K562 (cell line): ENCODE results near the gene CALML6. TPM values are rescaled to one million over a fixed set of nuclear protein-coding genes. Genes with fewer than 3 reads are reported as not detected.

Experiments used
- ATAC-seq: fragments of 200-7000 bp; cut with Tn5 transposase; 3 replicates; pipeline ENCODE4 v1.9.1; 2020; ENCODE audit warnings: moderate library complexity
- BruUV-seq: library from RNA; stranded (reverse); fragments of 400-500 nt; replicated peaks from 2 replicates; lab custom pipeline; 2021; lab: Mats Ljungman, UMichigan
- CTCF ChIA-PET: fragments of 300-600 bp; formaldehyde crosslinking; extraction: SDS; loops from one replicate; lab custom pipeline; 2021; ENCODE audit warnings: low intra/inter-chr PET ratio; lab: Yijun Ruan, JAX
- POLR2A ChIA-PET: fragments of 300-600, 350-650 bp; sonication (Branson Sonifier 250); formaldehyde crosslinking; extraction: SDS; loops from one replicate; lab custom pipeline; 2021; ENCODE audit warnings: antibody characterized with exemption, inconsistent platforms; lab: Yijun Ruan, JAX
- DNase-seq, 4 experiments: peaks; one replicate each; pipeline versions ENCODE4 v3.0.0 to v3.0.0-alpha.2; 2011 to 2018; ENCODE audit warnings: low spot score in 3 of 4, mixed read lengths in 3 of 4; ENCODE audit errors: extremely low read depth in 1 of 4
- FAIRE-seq: peaks from 2 replicates; lab custom pipeline; 2011; peaks lifted over from hg19 to GRCh38; lab: Jason Lieb, UNC
- H2AFZ ChIP-seq: 2 replicates; pipeline ENCODE4 v1.6.0; 2011; ENCODE audit warnings: low read depth, low read length, control low read depth, inconsistent platforms
- H3K27ac ChIP-seq: fragments of 200-600 bp; 3 replicates; pipeline ENCODE4 v1.8.0; 2011; ENCODE audit warnings: low read depth, mild to moderate bottlenecking, control low read depth, inconsistent platforms, low read length, moderate library complexity, mixed read lengths; ENCODE audit errors: extremely low read depth
- H3K27me3 ChIP-seq, 2 experiments: fragments of 300-600 bp in 1 of 2; 2 replicates in 1 of 2; 3 replicates in 1 of 2; pipeline versions ENCODE4 v1.6.0 to v1.8.0; 2011; ENCODE audit warnings: inconsistent platforms in 2 of 2, low read length in 2 of 2, mild to moderate bottlenecking in 1 of 2, mixed read lengths in 1 of 2, moderate library complexity in 1 of 2; ENCODE audit not compliant: control insufficient read depth in 2 of 2, insufficient read depth in 2 of 2
- H3K36me3 ChIP-seq: fragments of 300-600 bp; 3 replicates; pipeline ENCODE4 v1.8.0; 2011; ENCODE audit warnings: mild to moderate bottlenecking, low read length, inconsistent platforms; ENCODE audit not compliant: control insufficient read depth, insufficient read depth
- H3K4me1 ChIP-seq, 2 experiments: fragments of 200-600 bp in 1 of 2; replicated peaks in 1 of 2; 2 replicates in 1 of 2; 3 replicates in 1 of 2; pipeline versions ENCODE4 v1.5.1 to v1.8.0; 2011; ENCODE audit warnings: inconsistent platforms in 2 of 2, low read length in 2 of 2, mild to moderate bottlenecking in 1 of 2, mixed read lengths in 1 of 2, moderate library complexity in 1 of 2; ENCODE audit not compliant: control insufficient read depth in 2 of 2, insufficient read depth in 2 of 2
- H3K4me2 ChIP-seq: 2 replicates; pipeline ENCODE4 v1.6.1; 2011; ENCODE audit warnings: low read length, control low read depth, inconsistent platforms, mixed read lengths; ENCODE audit not compliant: insufficient read depth
- H3K4me3 ChIP-seq: fragments of 200-600 bp; sonication (generic), shearing (Covaris generic); 2 replicates; pipeline ENCODE4 v1.5.1; 2016; ENCODE audit warnings: control low read depth, inconsistent platforms
- H3K79me2 ChIP-seq: fragments of 200-600 bp; 3 replicates; pipeline ENCODE4 v1.8.0; 2011; ENCODE audit warnings: low read length, inconsistent platforms; ENCODE audit not compliant: control insufficient read depth, insufficient read depth
- H3K9ac ChIP-seq, 2 experiments: 2 replicates each; pipeline versions ENCODE4 v1.6.0 to v1.6.1; 2011; ENCODE audit warnings: low read depth in 2 of 2, low read length in 2 of 2, control low read depth in 1 of 2, inconsistent platforms in 1 of 2, mild to moderate bottlenecking in 1 of 2, mixed read lengths in 1 of 2; ENCODE audit not compliant: insufficient read depth in 1 of 2
- H3K9me1 ChIP-seq: one replicate; pipeline ENCODE4 v1.6.0; 2011; ENCODE audit warnings: inconsistent platforms, mild to moderate bottlenecking, low read length, moderate library complexity; ENCODE audit not compliant: control insufficient read depth, insufficient read depth
- H3K9me3 ChIP-seq: replicated peaks from 2 replicates; pipeline ENCODE4 v1.5.1; 2011; ENCODE audit warnings: low read depth, low read length, inconsistent platforms; ENCODE audit not compliant: control insufficient read depth, insufficient read depth
- H4K20me1 ChIP-seq: replicated peaks from 2 replicates; pipeline ENCODE4 v1.6.1; 2011; ENCODE audit warnings: low read length, inconsistent platforms, mixed read lengths; ENCODE audit not compliant: control insufficient read depth, insufficient read depth
- CREM ChIP-seq: IDR thresholded peaks from 2 replicates; pipeline ENCODE4 v1.6.1; 2014; ENCODE audit warnings: antibody characterized with exemption, low read depth
- ETV5 ChIP-seq: sonication (generic); formaldehyde crosslinking; IDR thresholded peaks from 2 replicates; pipeline ENCODE4 v1.4.0; 2020; ENCODE audit warnings: low read depth, mild to moderate bottlenecking, missing genetic modification reagents
- HNRNPH1 ChIP-seq: fragments of 200-400 bp; formaldehyde crosslinking; optimal IDR thresholded peaks from 2 replicates; pipeline ENCODE3; 2017; ENCODE audit warnings: low read depth, mild to moderate bottlenecking, low read length, moderate library complexity
- NUFIP1 ChIP-seq: fragments of 450-650 bp; IDR thresholded peaks from 2 replicates; pipeline ENCODE4 v1.6.1; 2018; ENCODE audit not compliant: partially characterized antibody
- POLR2G ChIP-seq: fragments of 200-400 bp; formaldehyde crosslinking; IDR thresholded peaks from 2 replicates; pipeline ENCODE4 v1.6.1; 2017; ENCODE audit warnings: low read depth, mild to moderate bottlenecking, antibody characterized with exemption, low read length, moderate library complexity
- PTRF ChIP-seq: fragments of 450-650 bp; IDR thresholded peaks from 2 replicates; pipeline ENCODE4 v1.6.1; 2016; ENCODE audit warnings: mild to moderate bottlenecking, missing genetic modification characterization, missing compliant biosample characterization
- ZNF174 ChIP-seq: fragments of 250-450 bp; sonication (Bioruptor Pico); IDR thresholded peaks from 2 replicates; pipeline ENCODE4 v1.4.0; 2020; ENCODE audit warnings: mild to moderate bottlenecking
- whole genome bisulfite sequencing: fragments of 100-300 bp; shearing (Covaris generic); methylation state at CpG from one replicate; pipeline ENCODE4 v1.1.6; 2016; ENCODE audit warnings: low coverage, mixed read lengths; ENCODE audit not compliant: insufficient coverage; ENCODE audit errors: missing lambda C conversion rate; 5-methylcytosine and 5-hydroxymethylcytosine counted together
- in situ Hi-C: fragments of 300-500 bp; cut with MboI; formaldehyde crosslinking; loops from 4 replicates; pipeline ENCODE4 v1.15.0; 2018; ENCODE audit warnings: inconsistent platforms, mixed read lengths
- intact Hi-C: fragments of 100-400 bp; cut with micrococcal nuclease; formaldehyde crosslinking; loops from 2 replicates; pipeline ENCODE4 v1.14.2; 2022
- polyA plus RNA-seq, 8 experiments: library from polyadenylated mRNA; depleted of rRNA in 4 of 8; stranded (reverse) in 5 of 8; unstranded in 3 of 8; fragments of >200 nt; fragmentation: Nextera tagmentation in 2 of 8; fragmentation: Illumina TruSeq in 1 of 8; extraction: Ambion mirVana in 2 of 8; extraction: Trizol in 1 of 8; gene quantifications; 2 replicates each; pipeline versions ENCODE4 v1.2.1 to v1.2.3, GENCODE V29; 2011 to 2014; ENCODE audit warnings: inconsistent platforms in 1 of 8, missing spikeins in 1 of 8
- total RNA-seq, 7 experiments: library from RNA; depleted of rRNA in 6 of 7; stranded (reverse); fragments of >200 nt in 6 of 7; fragmentation: Illumina TruSeq in 2 of 7; extraction: Trizol in 2 of 7; gene quantifications; 2 replicates each; pipeline versions ENCODE4 v1.2.1 to v1.2.3, GENCODE V29; 2011 to 2021; ENCODE audit warnings: low replicate concordance in 1 of 7
- TF ChIP-seq, protein P1 (sequence below): sonication (generic); formaldehyde crosslinking; IDR thresholded peaks from 2 replicates; pipeline ENCODE4 v1.8.0; 2023; ENCODE audit warnings: missing genetic modification reagents, mild to moderate bottlenecking, borderline replicate concordance

The CALML6 gene
- total and polyA plus RNA-seq, 9 of the 15 experiments (the other 6 are each of a cell fraction or from before 2014, with no cell fraction given) = 0.14 TPM; not detected in 8

DNA sequence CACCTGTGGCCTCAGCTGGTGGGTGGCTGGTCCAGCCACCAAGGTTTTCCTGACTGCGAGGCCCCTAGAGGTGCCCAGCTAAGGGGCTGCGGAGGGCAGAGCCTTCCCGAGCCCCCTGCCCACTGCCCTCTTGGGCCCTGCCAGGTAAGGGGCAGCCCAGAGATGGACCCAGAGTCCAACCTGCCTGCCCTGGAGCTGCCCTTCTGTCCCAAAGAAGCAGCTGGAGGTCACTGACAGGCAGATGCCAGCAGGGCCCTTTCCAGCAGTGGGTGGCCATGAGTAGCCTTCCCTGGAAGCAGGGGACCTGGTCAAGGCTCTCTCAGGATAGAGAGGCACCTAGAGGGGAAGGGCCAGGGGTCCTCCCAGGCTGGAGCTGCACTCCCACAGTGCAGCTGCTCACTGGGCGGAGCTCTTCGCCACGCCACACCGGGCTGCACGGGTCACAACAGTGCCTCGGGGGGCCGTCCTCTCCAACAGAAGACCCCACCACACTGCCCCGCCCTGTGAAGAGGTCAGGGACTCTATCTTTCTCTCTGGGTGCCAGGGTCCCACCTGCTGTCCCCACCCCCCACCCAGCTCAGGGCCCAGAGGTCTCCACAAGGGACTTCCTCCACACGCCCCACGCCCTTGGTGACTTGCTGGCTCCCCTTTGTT is 13.3 kb upstream of the CALML6 start:
- TF ChIP-seq ZNF174 = no peak
- TF ChIP-seq, protein P1, sequence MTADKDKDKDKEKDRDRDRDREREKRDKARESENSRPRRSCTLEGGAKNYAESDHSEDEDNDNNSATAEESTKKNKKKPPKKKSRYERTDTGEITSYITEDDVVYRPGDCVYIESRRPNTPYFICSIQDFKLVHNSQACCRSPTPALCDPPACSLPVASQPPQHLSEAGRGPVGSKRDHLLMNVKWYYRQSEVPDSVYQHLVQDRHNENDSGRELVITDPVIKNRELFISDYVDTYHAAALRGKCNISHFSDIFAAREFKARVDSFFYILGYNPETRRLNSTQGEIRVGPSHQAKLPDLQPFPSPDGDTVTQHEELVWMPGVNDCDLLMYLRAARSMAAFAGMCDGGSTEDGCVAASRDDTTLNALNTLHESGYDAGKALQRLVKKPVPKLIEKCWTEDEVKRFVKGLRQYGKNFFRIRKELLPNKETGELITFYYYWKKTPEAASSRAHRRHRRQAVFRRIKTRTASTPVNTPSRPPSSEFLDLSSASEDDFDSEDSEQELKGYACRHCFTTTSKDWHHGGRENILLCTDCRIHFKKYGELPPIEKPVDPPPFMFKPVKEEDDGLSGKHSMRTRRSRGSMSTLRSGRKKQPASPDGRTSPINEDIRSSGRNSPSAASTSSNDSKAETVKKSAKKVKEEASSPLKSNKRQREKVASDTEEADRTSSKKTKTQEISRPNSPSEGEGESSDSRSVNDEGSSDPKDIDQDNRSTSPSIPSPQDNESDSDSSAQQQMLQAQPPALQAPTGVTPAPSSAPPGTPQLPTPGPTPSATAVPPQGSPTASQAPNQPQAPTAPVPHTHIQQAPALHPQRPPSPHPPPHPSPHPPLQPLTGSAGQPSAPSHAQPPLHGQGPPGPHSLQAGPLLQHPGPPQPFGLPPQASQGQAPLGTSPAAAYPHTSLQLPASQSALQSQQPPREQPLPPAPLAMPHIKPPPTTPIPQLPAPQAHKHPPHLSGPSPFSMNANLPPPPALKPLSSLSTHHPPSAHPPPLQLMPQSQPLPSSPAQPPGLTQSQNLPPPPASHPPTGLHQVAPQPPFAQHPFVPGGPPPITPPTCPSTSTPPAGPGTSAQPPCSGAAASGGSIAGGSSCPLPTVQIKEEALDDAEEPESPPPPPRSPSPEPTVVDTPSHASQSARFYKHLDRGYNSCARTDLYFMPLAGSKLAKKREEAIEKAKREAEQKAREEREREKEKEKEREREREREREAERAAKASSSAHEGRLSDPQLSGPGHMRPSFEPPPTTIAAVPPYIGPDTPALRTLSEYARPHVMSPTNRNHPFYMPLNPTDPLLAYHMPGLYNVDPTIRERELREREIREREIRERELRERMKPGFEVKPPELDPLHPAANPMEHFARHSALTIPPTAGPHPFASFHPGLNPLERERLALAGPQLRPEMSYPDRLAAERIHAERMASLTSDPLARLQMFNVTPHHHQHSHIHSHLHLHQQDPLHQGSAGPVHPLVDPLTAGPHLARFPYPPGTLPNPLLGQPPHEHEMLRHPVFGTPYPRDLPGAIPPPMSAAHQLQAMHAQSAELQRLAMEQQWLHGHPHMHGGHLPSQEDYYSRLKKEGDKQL (CRISPR knock-in tag) = no peak
- TF ChIP-seq NUFIP1 = no peak
- TF ChIP-seq ETV5 (CRISPR knock-in tag) = no peak
- TF ChIP-seq POLR2G = peak; percentile 22; the same call in 1 of the 2 replicates
- TF ChIP-seq CREM = no peak
- TF ChIP-seq HNRNPH1 = no peak
- TF ChIP-seq PTRF (tag) = no peak
- CTCF ChIA-PET = no interaction called here
- Histone ChIP-seq H3K4me1 (peaks cover 6 to 34% of the 10 kb centered on the region in 2 experiments; a peak in 4 of 5 replicates), H3K4me2 (no peak overlapping the region), H3K4me3 (no peak overlapping the region), H3K36me3 (no peaks in the 10 kb centered on the region), H3K9ac (peak overlapping the region in 1 of 2 experiments; percentile 18; a peak in 2 of 4 replicates), H3K9me1 (no peaks in the 10 kb centered on the region), H3K79me2 (no peaks in the 10 kb centered on the region), H2AFZ (peak overlapping the region; percentile 44; the same call in 1 of the 2 replicates), H3K27me3 (no peaks in the 10 kb centered on the region; a peak in 1 of 5 replicates), H3K27ac (no peak overlapping the region), H4K20me1 (no peaks in the 10 kb centered on the region), H3K9me3 (peaks cover 4% of the 10 kb centered on the region; the same call in 1 of the 2 replicates)
- in situ Hi-C loops (no loop called here), intact Hi-C loops (no loop called here)
- POLR2A ChIA-PET = interaction anchor here (1.0 to 1.3 kb wide), 4 partner anchors 13 to 631 kb away, joined by 3 to 6 read pairs (median 5); partner anchors contain the start of gene CALML6
- no TSS peak for BruUV-seq
- no peak for FAIRE-seq
- ATAC-seq = no peak
- DNase-seq = no peak
- WGBS = 36% methylated on average over 11 of the region's 13 CpGs
